HepG2 (cell line): ENCODE results near the gene DNAAF1. TPM values are rescaled to one million over a fixed set of nuclear protein-coding genes. Genes with fewer than 3 reads are reported as not detected.

Experiments used
- FOXA3 ChIP-seq: IDR thresholded peaks from 2 replicates; pipeline ENCODE4 v1.6.1; 2016; ENCODE audit warnings: missing genetic modification reagents, missing compliant biosample characterization
- GFI1 ChIP-seq: sonication (generic); formaldehyde crosslinking; IDR thresholded peaks from 2 replicates; pipeline ENCODE4 v1.5.0; 2020; ENCODE audit warnings: missing genetic modification reagents, mild to moderate bottlenecking, borderline replicate concordance
- HNRNPUL1 ChIP-seq: fragments of 200-400 bp; formaldehyde crosslinking; IDR thresholded peaks from 2 replicates; pipeline ENCODE4 v1.6.1; 2017; ENCODE audit warnings: low read depth, mild to moderate bottlenecking, low read length, moderate library complexity
- NFATC3 ChIP-seq: sonication (generic); formaldehyde crosslinking; IDR thresholded peaks from 2 replicates; pipeline ENCODE4 v1.5.1; 2020; ENCODE audit warnings: mild to moderate bottlenecking, missing genetic modification reagents
- PHF21A ChIP-seq: sonication (generic); formaldehyde crosslinking; IDR thresholded peaks from 2 replicates; pipeline ENCODE4 v1.5.0; 2020; ENCODE audit warnings: mild to moderate bottlenecking, missing genetic modification reagents
- SIN3B ChIP-seq: fragments of 150-350 bp; IDR thresholded peaks from 2 replicates; pipeline ENCODE4 v1.6.1; 2014; ENCODE audit warnings: low read length
- ZBTB21 ChIP-seq: sonication (generic); formaldehyde crosslinking; IDR thresholded peaks from 2 replicates; pipeline ENCODE4 v1.4.0; 2020; ENCODE audit warnings: missing genetic modification reagents
- ZBTB8A ChIP-seq: sonication (generic); formaldehyde crosslinking; IDR thresholded peaks from 2 replicates; pipeline ENCODE4 v1.4.0; 2020; ENCODE audit warnings: mild to moderate bottlenecking, low read depth, missing genetic modification reagents, borderline replicate concordance
- ZNF296 ChIP-seq: sonication (generic); formaldehyde crosslinking; conservative IDR thresholded peaks from 2 replicates; pipeline ENCODE4 v1.5.0; 2020; ENCODE audit warnings: mild to moderate bottlenecking, missing genetic modification reagents
- ZNF34 ChIP-seq: sonication (generic); formaldehyde crosslinking; IDR thresholded peaks from 2 replicates; pipeline ENCODE4 v1.4.0; 2020; ENCODE audit warnings: mild to moderate bottlenecking, missing genetic modification reagents, borderline replicate concordance
- ZNF501 ChIP-seq: sonication (generic); formaldehyde crosslinking; IDR thresholded peaks from 2 replicates; pipeline ENCODE4 v1.5.1; 2020; ENCODE audit warnings: mild to moderate bottlenecking, moderate library complexity, missing genetic modification reagents
- ZNF644 ChIP-seq: IDR thresholded peaks from 2 replicates; pipeline ENCODE4 v1.6.1; 2016; ENCODE audit warnings: low read depth
- polyA plus RNA-seq, 8 experiments: library from polyadenylated mRNA; depleted of rRNA in 3 of 8; stranded (reverse) in 7 of 8; unstranded in 1 of 8; fragments of >200 nt; fragmentation: Illumina TruSeq in 4 of 8; extraction: Trizol in 4 of 8; gene quantifications; 2 replicates each; pipeline versions ENCODE4 v1.2.1 to v1.2.3, GENCODE V29; 2011 to 2016; ENCODE audit warnings: low read depth in 4 of 8, missing spikeins in 1 of 8, mixed read lengths in 1 of 8; ENCODE audit not compliant: insufficient read depth in 1 of 8
- total RNA-seq, 5 experiments: library from RNA; depleted of rRNA; stranded (reverse); fragments of >200 nt; fragmentation: Illumina TruSeq; extraction: Trizol; gene quantifications; 2 replicates each; pipeline ENCODE4 v1.2.3, GENCODE V29; 2016; ENCODE audit warnings: low read depth in 1 of 5
- TF ChIP-seq, protein P1 (sequence below): sonication (generic); formaldehyde crosslinking; IDR thresholded peaks from 2 replicates; pipeline ENCODE4 v1.8.0; 2022; ENCODE audit warnings: mild to moderate bottlenecking, missing genetic modification reagents; ENCODE audit not compliant: insufficient replicate concordance
- TF ChIP-seq, protein P2 (sequence below): sonication (generic); formaldehyde crosslinking; IDR thresholded peaks from 2 replicates; pipeline ENCODE4 v1.4.0; 2020; ENCODE audit warnings: missing genetic modification reagents
- TF ChIP-seq, protein P3 (sequence below): sonication (generic); formaldehyde crosslinking; IDR thresholded peaks from 2 replicates; pipeline ENCODE4 v1.8.0; 2022; ENCODE audit warnings: mild to moderate bottlenecking, missing genetic modification reagents, borderline replicate concordance
- TF ChIP-seq, protein P4 (sequence below), 2 experiments: sonication (generic) in 1 of 2; formaldehyde crosslinking in 1 of 2; IDR thresholded peaks; 2 replicates each; pipeline versions ENCODE4 v1.5.1 to v1.6.1; 2011 to 2020; ENCODE audit warnings: borderline replicate concordance in 1 of 2, low read depth in 1 of 2, low read length in 1 of 2, mild to moderate bottlenecking in 1 of 2, missing genetic modification reagents in 1 of 2, moderate library complexity in 1 of 2
- TF ChIP-seq, protein P5 (sequence below): sonication (generic); formaldehyde crosslinking; IDR thresholded peaks from 2 replicates; pipeline ENCODE4 v1.5.0; 2020; ENCODE audit warnings: missing genetic modification reagents

The DNAAF1 gene
- total and polyA plus RNA-seq, 2 of the 13 experiments (the other 11 are each of a cell fraction or from before 2014, with no cell fraction given): 0.04 TPM; not detected in 1

DNA sequence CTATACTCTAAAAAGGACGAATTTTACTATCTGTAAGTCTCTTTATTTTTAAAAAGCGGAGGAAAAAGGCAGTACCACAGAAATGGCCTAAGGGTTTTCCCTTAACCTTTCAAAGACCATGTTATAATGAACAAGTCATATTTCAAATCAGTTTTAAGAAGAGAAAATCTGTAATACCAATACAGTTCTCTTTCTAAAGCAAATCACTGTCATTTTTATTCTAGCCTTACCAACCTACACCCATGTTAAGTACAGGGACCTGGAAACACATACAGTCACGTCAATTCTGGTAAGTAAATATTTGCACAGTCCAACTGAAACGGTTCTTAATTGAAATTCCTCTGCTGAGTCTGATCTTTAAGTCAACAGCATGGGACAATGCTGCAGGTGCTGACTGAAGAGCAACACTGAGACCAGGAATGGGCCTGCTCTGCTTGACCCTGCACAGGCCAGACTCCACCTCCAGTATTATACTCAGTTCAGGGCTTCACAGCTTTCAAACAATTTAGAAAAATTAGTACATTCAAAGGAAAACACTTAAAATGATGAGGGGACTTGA lies 48.6 kb upstream of the DNAAF1 start (continued):
- TF ChIP-seq, protein P1, sequence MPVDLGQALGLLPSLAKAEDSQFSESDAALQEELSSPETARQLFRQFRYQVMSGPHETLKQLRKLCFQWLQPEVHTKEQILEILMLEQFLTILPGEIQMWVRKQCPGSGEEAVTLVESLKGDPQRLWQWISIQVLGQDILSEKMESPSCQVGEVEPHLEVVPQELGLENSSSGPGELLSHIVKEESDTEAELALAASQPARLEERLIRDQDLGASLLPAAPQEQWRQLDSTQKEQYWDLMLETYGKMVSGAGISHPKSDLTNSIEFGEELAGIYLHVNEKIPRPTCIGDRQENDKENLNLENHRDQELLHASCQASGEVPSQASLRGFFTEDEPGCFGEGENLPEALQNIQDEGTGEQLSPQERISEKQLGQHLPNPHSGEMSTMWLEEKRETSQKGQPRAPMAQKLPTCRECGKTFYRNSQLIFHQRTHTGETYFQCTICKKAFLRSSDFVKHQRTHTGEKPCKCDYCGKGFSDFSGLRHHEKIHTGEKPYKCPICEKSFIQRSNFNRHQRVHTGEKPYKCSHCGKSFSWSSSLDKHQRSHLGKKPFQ (CRISPR knock-in tag): no peak
- TF ChIP-seq, protein P2, sequence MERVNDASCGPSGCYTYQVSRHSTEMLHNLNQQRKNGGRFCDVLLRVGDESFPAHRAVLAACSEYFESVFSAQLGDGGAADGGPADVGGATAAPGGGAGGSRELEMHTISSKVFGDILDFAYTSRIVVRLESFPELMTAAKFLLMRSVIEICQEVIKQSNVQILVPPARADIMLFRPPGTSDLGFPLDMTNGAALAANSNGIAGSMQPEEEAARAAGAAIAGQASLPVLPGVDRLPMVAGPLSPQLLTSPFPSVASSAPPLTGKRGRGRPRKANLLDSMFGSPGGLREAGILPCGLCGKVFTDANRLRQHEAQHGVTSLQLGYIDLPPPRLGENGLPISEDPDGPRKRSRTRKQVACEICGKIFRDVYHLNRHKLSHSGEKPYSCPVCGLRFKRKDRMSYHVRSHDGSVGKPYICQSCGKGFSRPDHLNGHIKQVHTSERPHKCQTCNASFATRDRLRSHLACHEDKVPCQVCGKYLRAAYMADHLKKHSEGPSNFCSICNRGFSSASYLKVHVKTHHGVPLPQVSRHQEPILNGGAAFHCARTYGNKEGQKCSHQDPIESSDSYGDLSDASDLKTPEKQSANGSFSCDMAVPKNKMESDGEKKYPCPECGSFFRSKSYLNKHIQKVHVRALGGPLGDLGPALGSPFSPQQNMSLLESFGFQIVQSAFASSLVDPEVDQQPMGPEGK (CRISPR knock-in tag): peak; percentile 55
- TF ChIP-seq HNRNPUL1: no peak
- no peak for TF ChIP-seq ZNF34 (CRISPR knock-in tag)
- TF ChIP-seq ZBTB21 (CRISPR knock-in tag): no peak
- peak; percentile 95 for TF ChIP-seq GFI1 (CRISPR knock-in tag)
- TF ChIP-seq FOXA3 (CRISPR knock-in tag): peak; percentile 99
- no peak for TF ChIP-seq NFATC3 (CRISPR knock-in tag)
- no peak for TF ChIP-seq SIN3B
- no peak for TF ChIP-seq ZNF644
- TF ChIP-seq ZBTB8A (CRISPR knock-in tag): no peak
- TF ChIP-seq, protein P3, sequence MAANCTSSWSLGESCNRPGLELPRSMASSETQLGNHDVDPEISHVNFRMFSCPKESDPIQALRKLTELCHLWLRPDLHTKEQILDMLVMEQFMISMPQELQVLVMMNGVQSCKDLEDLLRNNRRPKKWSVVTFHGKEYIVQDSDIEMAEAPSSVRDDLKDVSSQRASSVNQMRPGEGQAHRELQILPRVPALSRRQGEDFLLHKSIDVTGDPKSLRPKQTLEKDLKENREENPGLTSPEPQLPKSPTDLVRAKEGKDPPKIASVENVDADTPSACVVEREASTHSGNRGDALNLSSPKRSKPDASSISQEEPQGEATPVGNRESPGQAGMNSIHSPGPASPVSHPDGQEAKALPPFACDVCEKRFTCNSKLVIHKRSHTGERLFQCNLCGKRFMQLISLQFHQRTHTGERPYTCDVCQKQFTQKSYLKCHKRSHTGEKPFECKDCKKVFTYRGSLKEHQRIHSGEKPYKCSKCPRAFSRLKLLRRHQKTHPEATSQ: no peak
- peak; percentile 89 for TF ChIP-seq PHF21A (CRISPR knock-in tag)
- TF ChIP-seq, protein P4, sequence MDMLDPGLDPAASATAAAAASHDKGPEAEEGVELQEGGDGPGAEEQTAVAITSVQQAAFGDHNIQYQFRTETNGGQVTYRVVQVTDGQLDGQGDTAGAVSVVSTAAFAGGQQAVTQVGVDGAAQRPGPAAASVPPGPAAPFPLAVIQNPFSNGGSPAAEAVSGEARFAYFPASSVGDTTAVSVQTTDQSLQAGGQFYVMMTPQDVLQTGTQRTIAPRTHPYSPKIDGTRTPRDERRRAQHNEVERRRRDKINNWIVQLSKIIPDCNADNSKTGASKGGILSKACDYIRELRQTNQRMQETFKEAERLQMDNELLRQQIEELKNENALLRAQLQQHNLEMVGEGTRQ (IDR thresholded peaks at IDR 0.05; ENCODE audit: low read depth, low read length): no peak
- TF ChIP-seq, protein P4 (CRISPR knock-in tag; IDR thresholded peaks at IDR 0.05; ENCODE audit: borderline replicate concordance): no peak
- no peak for TF ChIP-seq ZNF296
- TF ChIP-seq, protein P5, sequence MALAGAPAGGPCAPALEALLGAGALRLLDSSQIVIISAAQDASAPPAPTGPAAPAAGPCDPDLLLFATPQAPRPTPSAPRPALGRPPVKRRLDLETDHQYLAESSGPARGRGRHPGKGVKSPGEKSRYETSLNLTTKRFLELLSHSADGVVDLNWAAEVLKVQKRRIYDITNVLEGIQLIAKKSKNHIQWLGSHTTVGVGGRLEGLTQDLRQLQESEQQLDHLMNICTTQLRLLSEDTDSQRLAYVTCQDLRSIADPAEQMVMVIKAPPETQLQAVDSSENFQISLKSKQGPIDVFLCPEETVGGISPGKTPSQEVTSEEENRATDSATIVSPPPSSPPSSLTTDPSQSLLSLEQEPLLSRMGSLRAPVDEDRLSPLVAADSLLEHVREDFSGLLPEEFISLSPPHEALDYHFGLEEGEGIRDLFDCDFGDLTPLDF (CRISPR knock-in tag): no peak
- TF ChIP-seq ZNF501 (CRISPR knock-in tag): no peak
